ENCODE data around the gene DNAJC27. TPM values are rescaled to one million over a fixed set of nuclear protein-coding genes. Genes with fewer than 3 reads are reported as not detected.

Gene DNAJC27
- total RNA-seq, 1 experiment from 2014 or later: 2.0 TPM

- Histone ChIP-seq H3K9ac (ENCODE audit: low read length) (no peak overlapping the region), H3K27me3 (ENCODE audit: low read length) (no peaks in the 10 kb centered on the region), H3K9me2 (replicated peaks; ENCODE audit: low read length) (no peaks in the 10 kb centered on the region), H2AFZ (ENCODE audit: low read length) (no peak overlapping the region), H4K20me1 (ENCODE audit: low read length) (no peaks in the 10 kb centered on the region), H3K4me1 (ENCODE audit: insufficient read depth, low read length) (no peaks in the 10 kb centered on the region), H3K4me2 (ENCODE audit: low read length) (no peak overlapping the region), H3F3A (ENCODE audit: low read length, unreplicated experiment) (no peaks in the 10 kb centered on the region), H3K36me3 (ENCODE audit: low read depth, low read length) (no peaks in the 10 kb centered on the region), H3K27ac (ENCODE audit: low read length) (no peak overlapping the region), H3K9me3 (ENCODE audit: low read length) (no peaks in the 10 kb centered on the region), H3K79me2 (ENCODE audit: low read length) (peaks cover 1% of the 10 kb centered on the region), H3K4me3 (ENCODE audit: low read length) (no peak overlapping the region)
- TF ChIP-seq EZH2 (IDR thresholded peaks at IDR 0.05; ENCODE audit: low read length, unreplicated experiment): no peak
- TF ChIP-seq EZH2phosphoT487 (IDR thresholded peaks at IDR 0.05; ENCODE audit: borderline replicate concordance, low read length): no peak
- TF ChIP-seq CTCF (conservative IDR thresholded peaks at IDR 0.05; ENCODE audit: low read depth, low read length): no peak
- CTCF ChIA-PET: no interaction called here
- intact Hi-C loops (cut with micrococcal nuclease): no loop called here
- POLR2A ChIA-PET (ENCODE audit: unreplicated experiment): no interaction called here
- no TSS peak for BruUV-seq (replicated peaks)
- DNase-seq: no peak
- ATAC-seq: no peak
These were observed 6.9 kb upstream of the DNAJC27 start for GRCh38 chr2:24978661-24979060.

GRCh38 chr2:24977631-24978030, 5.9 kb upstream of the DNAJC27 start:
- CTCF ChIA-PET: interaction anchor here (0.8 kb wide), 1 partner anchor 151 kb away, joined by 3 read pairs; no protein-coding TSS in a partner anchor
- H3K4me2 ChIP-seq (ENCODE audit: low read length): no peak overlapping the region
- no peak overlapping the region for H2AFZ ChIP-seq (ENCODE audit: low read length)
- H3K36me3 ChIP-seq (ENCODE audit: low read depth, low read length): no peaks in the 10 kb centered on the region
- H3K9me3 ChIP-seq (ENCODE audit: low read length): no peaks in the 10 kb centered on the region
- H3K4me3 ChIP-seq (ENCODE audit: low read length): no peak overlapping the region
- H3K4me1 ChIP-seq (ENCODE audit: insufficient read depth, low read length): peaks cover 9% of the 10 kb centered on the region
- no peaks in the 10 kb centered on the region for H3K27me3 ChIP-seq (ENCODE audit: low read length)
- no TSS peak for BruUV-seq (replicated peaks)
- POLR2A ChIA-PET (ENCODE audit: unreplicated experiment): no interaction called here
- H3K9me2 ChIP-seq (replicated peaks; ENCODE audit: low read length): no peaks in the 10 kb centered on the region
- TF ChIP-seq CTCF (conservative IDR thresholded peaks at IDR 0.05; ENCODE audit: low read depth, low read length) (no peak), EZH2phosphoT487 (IDR thresholded peaks at IDR 0.05; ENCODE audit: borderline replicate concordance, low read length) (no peak), EZH2 (IDR thresholded peaks at IDR 0.05; ENCODE audit: low read length, unreplicated experiment) (no peak)
- intact Hi-C loops (cut with micrococcal nuclease): no loop called here
- H3K9ac ChIP-seq (ENCODE audit: low read length): no peak overlapping the region
- H3K79me2 ChIP-seq (ENCODE audit: low read length): peaks cover 12% of the 10 kb centered on the region
- ATAC-seq (no peak), DNase-seq (no peak)
- no peaks in the 10 kb centered on the region for H3F3A ChIP-seq (ENCODE audit: low read length, unreplicated experiment)
- no peak overlapping the region for H3K27ac ChIP-seq (ENCODE audit: low read length)
- no peaks in the 10 kb centered on the region for H4K20me1 ChIP-seq (ENCODE audit: low read length)

GRCh38 chr2:24973812-24974211, 2.1 kb upstream of the DNAJC27 start:
- H3K4me1 ChIP-seq (ENCODE audit: insufficient read depth, low read length): peaks cover 14% of the 10 kb centered on the region
- H3K4me3 ChIP-seq (ENCODE audit: low read length): no peak overlapping the region
- peaks cover 38% of the 10 kb centered on the region for H3K79me2 ChIP-seq (ENCODE audit: low read length)
- no TSS peak for BruUV-seq (replicated peaks)
- H3F3A ChIP-seq (ENCODE audit: low read length, unreplicated experiment): no peaks in the 10 kb centered on the region
- no peaks in the 10 kb centered on the region for H3K9me3 ChIP-seq (ENCODE audit: low read length)
- no peak overlapping the region for H3K27ac ChIP-seq (ENCODE audit: low read length)
- H4K20me1 ChIP-seq (ENCODE audit: low read length): no peaks in the 10 kb centered on the region
- H3K9ac ChIP-seq (ENCODE audit: low read length): no peak overlapping the region
- ChIA-PET CTCF (no interaction called here), POLR2A (ENCODE audit: unreplicated experiment) (no interaction called here)
- H3K36me3 ChIP-seq (ENCODE audit: low read depth, low read length): no peaks in the 10 kb centered on the region
- no peak overlapping the region for H2AFZ ChIP-seq (ENCODE audit: low read length)
- intact Hi-C loops (cut with micrococcal nuclease): loop anchor here (5.0 kb wide), 1 partner anchor 142 kb away; no protein-coding TSS in a partner anchor
- DNase-seq (no peak), ATAC-seq (no peak)
- no peaks in the 10 kb centered on the region for H3K9me2 ChIP-seq (replicated peaks; ENCODE audit: low read length)
- no peak for TF ChIP-seq EZH2 (IDR thresholded peaks at IDR 0.05; ENCODE audit: low read length, unreplicated experiment)
- no peak for TF ChIP-seq EZH2phosphoT487 (IDR thresholded peaks at IDR 0.05; ENCODE audit: borderline replicate concordance, low read length)
- TF ChIP-seq CTCF (conservative IDR thresholded peaks at IDR 0.05; ENCODE audit: low read depth, low read length): no peak
- no peaks in the 10 kb centered on the region for H3K27me3 ChIP-seq (ENCODE audit: low read length)
- H3K4me2 ChIP-seq (ENCODE audit: low read length): no peak overlapping the region

All from PC-3 (cell line).